Neural cell (in vitro differentiated cells): ENCODE measurements around the gene GLB1L2. TPM values are rescaled to one million over a fixed set of nuclear protein-coding genes. Genes with fewer than 3 reads are reported as not detected.

Experiments
- H2AFZ ChIP-seq: fragments of 200-600, 300-800 bp; sonication (generic), shearing (Covaris generic); 2 replicates; pipeline ENCODE4 v1.6.0; 2014; ENCODE audit warnings: low read depth, mild to moderate bottlenecking, antibody characterized with exemption, low read length, moderate library complexity
- H3F3A ChIP-seq: fragments of 200-600 bp; shearing (Covaris generic); 2 replicates; pipeline ENCODE4 v1.6.1; 2016; ENCODE audit warnings: mild to moderate bottlenecking, moderate library complexity, mixed read lengths, antibody characterized with exemption, low read length; ENCODE audit not compliant: insufficient read depth, poor library complexity, severe bottlenecking
- H3K27ac ChIP-seq: fragments of 200-600, 300-800 bp; sonication (generic), shearing (Covaris generic); 2 replicates; pipeline ENCODE4 v1.5.1; 2014; ENCODE audit warnings: mild to moderate bottlenecking, low read length, moderate library complexity
- H3K27me3 ChIP-seq: fragments of 300-800, 200-600 bp; sonication (generic), shearing (Covaris generic); 2 replicates; pipeline ENCODE4 v1.6.0; 2014; ENCODE audit warnings: mild to moderate bottlenecking, low read depth, low read length, moderate library complexity; ENCODE audit not compliant: insufficient read depth
- H3K36me3 ChIP-seq: fragments of 300-800, 200-600 bp; sonication (generic), shearing (Covaris generic); 2 replicates; pipeline ENCODE4 v1.5.1; 2014; ENCODE audit warnings: mild to moderate bottlenecking, antibody characterized with exemption, low read length, moderate library complexity; ENCODE audit not compliant: insufficient read depth
- H3K4me2 ChIP-seq: fragments of 300-800, 200-600 bp; sonication (generic), shearing (Covaris generic); 2 replicates; pipeline ENCODE4 v1.6.0; 2014; ENCODE audit warnings: mild to moderate bottlenecking, low read length
- H3K4me3 ChIP-seq: fragments of 300-800, 200-600 bp; sonication (generic), shearing (Covaris generic); 2 replicates; pipeline ENCODE4 v1.5.1; 2014; ENCODE audit warnings: mild to moderate bottlenecking, low read length, moderate library complexity
- H3K79me2 ChIP-seq: fragments of 200-600 bp; shearing (Covaris generic); replicated peaks from 2 replicates; pipeline ENCODE4 v1.6.0; 2014; ENCODE audit warnings: mild to moderate bottlenecking, low read length, moderate library complexity; ENCODE audit not compliant: insufficient read depth
- H3K9ac ChIP-seq: fragments of 300-800, 200-600 bp; sonication (generic), shearing (Covaris generic); 2 replicates; pipeline ENCODE4 v1.6.1; 2016; ENCODE audit warnings: mild to moderate bottlenecking, low read length, mixed read lengths
- H3K9me2 ChIP-seq: fragments of 200-600 bp; shearing (Covaris generic); 2 replicates; pipeline ENCODE4 v1.6.1; 2016; ENCODE audit warnings: mild to moderate bottlenecking, low read length, mixed read lengths; ENCODE audit not compliant: insufficient read depth
- H3K9me3 ChIP-seq: fragments of 200-600, 300-800 bp; sonication (generic), shearing (Covaris generic); 2 replicates; pipeline ENCODE4 v1.6.1; 2016; ENCODE audit warnings: mild to moderate bottlenecking, mixed run types, low read length, moderate library complexity, mixed read lengths
- H4K20me1 ChIP-seq: fragments of 200-600 bp; shearing (Covaris generic); 2 replicates; pipeline ENCODE4 v1.6.1; 2016; ENCODE audit warnings: mild to moderate bottlenecking, mixed run types; ENCODE audit not compliant: insufficient read depth
- CTCF ChIP-seq: fragments of 450-650 bp; IDR thresholded peaks from 2 replicates; pipeline ENCODE4 v1.5.1; 2014; ENCODE audit warnings: antibody characterized with exemption, mild to moderate bottlenecking, moderate library complexity; ENCODE audit not compliant: poor library complexity, severe bottlenecking
- EP300 ChIP-seq: fragments of 450-650 bp; conservative IDR thresholded peaks from 2 replicates; pipeline ENCODE4 v1.6.1; 2014; ENCODE audit warnings: antibody characterized with exemption, mild to moderate bottlenecking, moderate library complexity; ENCODE audit not compliant: poor library complexity, severe bottlenecking
- EZH2 ChIP-seq: fragments of 200-600, 300-800 bp; shearing (Covaris generic), sonication (generic); IDR thresholded peaks from 2 replicates; pipeline ENCODE4 v1.6.1; 2014; ENCODE audit warnings: antibody characterized with exemption, low read length, borderline replicate concordance, mild to moderate bottlenecking; ENCODE audit not compliant: insufficient read depth, poor library complexity, severe bottlenecking
- MXI1 ChIP-seq: fragments of 450-650 bp; conservative IDR thresholded peaks from 2 replicates; pipeline ENCODE4 v1.6.1; 2014; ENCODE audit warnings: antibody characterized with exemption, mild to moderate bottlenecking; ENCODE audit not compliant: poor library complexity, severe bottlenecking
- POLR2AphosphoS5 ChIP-seq: IDR thresholded peaks from 2 replicates; pipeline ENCODE4 v1.6.1; 2012
- RAD21 ChIP-seq: fragments of 450-650 bp; conservative IDR thresholded peaks from 2 replicates; pipeline ENCODE4 v1.6.1; 2014; ENCODE audit warnings: antibody characterized with exemption, mild to moderate bottlenecking, moderate library complexity
- REST ChIP-seq: IDR thresholded peaks from 2 replicates; pipeline ENCODE4 v1.6.1; 2012; ENCODE audit warnings: borderline replicate concordance
- SMC3 ChIP-seq: fragments of 450-650 bp; conservative IDR thresholded peaks from 2 replicates; pipeline ENCODE4 v1.6.1; 2014; ENCODE audit warnings: antibody characterized with exemption, mild to moderate bottlenecking, moderate library complexity; ENCODE audit not compliant: poor library complexity
- TAF1 ChIP-seq: IDR thresholded peaks from 2 replicates; pipeline ENCODE4 v1.6.1; 2012; ENCODE audit warnings: low read depth
- polyA plus RNA-seq: library from polyadenylated mRNA; depleted of rRNA; stranded (reverse); fragments of >200 nt; gene quantifications from 2 replicates; pipeline ENCODE4 v1.2.3, GENCODE V29; 2014

GLB1L2 gene
- polyA plus RNA-seq, 1 donor from 2014 or later: 1.6 TPM

GRCh38 chr11:134417871-134418840, 86.4 kb downstream of the GLB1L2 start:
- Histone ChIP-seq H3K79me2 (no peaks in the 10 kb centered on the region), H3K4me3 (no peak overlapping the region), H3K9me3 (no peaks in the 10 kb centered on the region), H3K4me2 (no peak overlapping the region), H3K27me3 (no peaks in the 10 kb centered on the region), H3K9me2 (no peaks in the 10 kb centered on the region), H3K36me3 (no peaks in the 10 kb centered on the region), H3F3A (no peaks in the 10 kb centered on the region), H3K9ac (no peak overlapping the region), H3K27ac (no peak overlapping the region), H4K20me1 (no peaks in the 10 kb centered on the region), H2AFZ (no peak overlapping the region)
- no peak for TF ChIP-seq TAF1
- no peak for TF ChIP-seq RAD21
- no peak for TF ChIP-seq CTCF
- TF ChIP-seq SMC3: no peak
- TF ChIP-seq REST: no peak
- no peak for TF ChIP-seq POLR2AphosphoS5
- no peak for TF ChIP-seq EZH2
- no peak for TF ChIP-seq MXI1
- TF ChIP-seq EP300: no peak

- Histone ChIP-seq H3K9me2 (no peaks in the 10 kb centered on the region), H3K9ac (no peak overlapping the region), H3K4me2 (no peak overlapping the region), H3K79me2 (no peaks in the 10 kb centered on the region), H3K27me3 (no peaks in the 10 kb centered on the region), H4K20me1 (no peaks in the 10 kb centered on the region), H3F3A (no peaks in the 10 kb centered on the region), H3K36me3 (no peaks in the 10 kb centered on the region), H3K27ac (no peak overlapping the region), H3K4me3 (no peak overlapping the region), H2AFZ (no peak overlapping the region), H3K9me3 (no peaks in the 10 kb centered on the region)
- TF ChIP-seq MXI1 (no peak), CTCF (no peak), SMC3 (no peak)
These were observed 91.3 kb downstream of the GLB1L2 start for GRCh38 chr11:134423106-134423505.
